Measurements from ENCODE around the gene BATF.

BATF gene

DNA sequence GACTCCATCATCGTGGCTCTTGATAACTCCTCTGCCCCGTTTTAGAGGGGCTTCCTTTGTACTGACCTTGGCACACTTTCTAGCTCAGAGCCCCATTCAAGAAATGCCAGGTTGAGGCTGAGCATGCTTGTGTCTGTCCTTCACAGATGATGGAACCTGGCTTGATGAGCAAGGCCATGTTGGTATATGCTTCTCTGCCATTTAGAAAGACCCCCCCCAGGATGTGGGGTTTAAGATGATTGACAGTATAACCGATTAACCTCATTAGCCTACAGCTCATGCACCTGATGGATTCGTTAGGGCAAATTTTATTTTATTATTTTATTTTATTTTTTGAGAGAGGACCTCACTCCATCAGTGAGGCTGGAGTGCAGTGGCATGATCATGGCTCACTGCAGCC is 21.0 kb downstream of the BATF start:
- TF ChIP-seq JUND (IDR thresholded peaks at IDR 0.05; ENCODE audit: low read depth), result no peak

DNA sequence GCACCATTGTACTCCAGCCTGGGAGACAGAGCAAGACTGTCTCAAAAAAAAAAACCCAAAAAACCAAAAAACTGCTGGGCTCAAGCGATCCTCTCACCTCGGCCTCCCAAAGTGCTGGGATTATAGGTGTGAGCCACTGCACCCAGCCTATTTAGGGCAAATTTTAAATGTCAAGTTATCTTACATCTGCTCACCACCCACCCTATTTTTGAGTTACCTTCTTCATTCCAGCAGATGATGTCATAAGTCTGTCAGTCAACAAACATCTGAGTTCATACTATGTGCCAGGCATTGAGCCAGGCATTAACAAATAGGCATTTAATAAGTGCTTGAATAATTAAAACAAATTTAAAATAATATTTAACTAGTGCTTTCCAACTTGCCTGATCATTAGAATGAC is 21.5 kb downstream of the BATF start:
- in situ Hi-C loops (cut with HindIII; ENCODE audit: low pct_unique_long_range_greater_than_20kb, low sequenced_read_pairs), result no loop called here
- no peak for TF ChIP-seq JUND (IDR thresholded peaks at IDR 0.05; ENCODE audit: low read depth)
- DNase-seq (ENCODE audit: low read depth in 1 of 2, low spot score in 1 of 2), result no peak

More for the DNA sequence above, 21.0 kb downstream of the BATF start:
- in situ Hi-C loops (cut with HindIII; ENCODE audit: low pct_unique_long_range_greater_than_20kb, low sequenced_read_pairs), result no loop called here
- DNase-seq (ENCODE audit: low read depth in 1 of 2, low spot score in 1 of 2), result no peak

DNA sequence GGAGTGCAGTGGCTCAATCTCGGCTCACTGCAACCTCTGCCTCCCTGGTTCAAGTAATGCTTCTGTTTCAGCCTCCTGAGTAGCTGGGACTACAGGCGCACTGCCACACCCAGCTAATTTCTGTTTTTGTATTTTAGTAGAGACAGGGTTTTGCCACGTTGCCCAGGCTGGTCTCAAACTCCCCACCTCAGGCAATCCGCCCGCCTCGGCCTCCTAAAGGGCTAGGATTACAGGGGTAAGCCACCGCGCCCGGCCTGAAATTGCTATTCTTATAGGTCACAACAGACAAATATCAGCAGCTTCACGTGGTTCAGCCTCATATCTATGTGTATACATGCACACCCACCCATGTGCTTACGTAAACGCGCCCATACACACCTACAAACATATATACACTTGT is 23.6 kb downstream of the BATF start:
- no peak for TF ChIP-seq JUND (IDR thresholded peaks at IDR 0.05; ENCODE audit: low read depth)
- no peak for DNase-seq (ENCODE audit: low read depth in 1 of 2, low spot score in 1 of 2)
- in situ Hi-C loops (cut with HindIII; ENCODE audit: low pct_unique_long_range_greater_than_20kb, low sequenced_read_pairs), result no loop called here

DNA sequence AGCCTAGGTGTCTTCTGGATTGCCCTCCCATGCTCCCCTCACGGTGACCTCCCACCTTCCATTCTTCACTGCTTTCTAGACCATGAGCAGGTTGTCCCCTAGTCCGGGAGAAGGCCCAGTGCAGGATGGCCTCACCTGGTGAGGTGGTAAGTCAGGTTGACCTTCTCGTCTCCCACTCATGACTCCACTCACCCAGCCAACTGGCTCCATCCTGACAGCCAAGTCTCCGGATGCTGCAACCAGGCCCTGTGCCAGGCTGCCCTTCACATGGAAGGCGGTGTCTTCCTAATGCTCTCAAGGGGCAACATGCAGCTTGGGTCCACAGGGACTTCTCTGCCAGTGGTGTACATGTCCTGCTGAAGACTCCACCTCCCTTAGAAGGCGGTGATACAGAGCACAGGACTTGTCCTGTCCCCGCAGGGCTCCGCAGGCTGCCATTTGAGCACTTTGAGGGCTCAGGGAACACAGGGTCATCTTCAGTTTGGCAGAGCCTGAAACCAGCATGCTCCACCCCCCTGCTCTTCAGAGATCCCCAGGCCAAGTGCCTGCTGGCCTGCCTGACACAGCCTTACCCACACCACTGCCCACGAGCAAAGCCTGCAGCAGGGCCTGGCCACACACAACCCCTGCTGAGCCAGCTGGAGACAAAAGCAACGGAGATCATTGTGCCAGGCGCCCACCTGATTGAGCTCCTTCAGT is 25.4 kb downstream of the BATF start:
- no peak for TF ChIP-seq JUND (IDR thresholded peaks at IDR 0.05; ENCODE audit: low read depth)
- in situ Hi-C loops (cut with HindIII; ENCODE audit: low pct_unique_long_range_greater_than_20kb, low sequenced_read_pairs), result no loop called here
- DNase-seq (ENCODE audit: low read depth in 1 of 2, low spot score in 1 of 2), result no peak

DNA sequence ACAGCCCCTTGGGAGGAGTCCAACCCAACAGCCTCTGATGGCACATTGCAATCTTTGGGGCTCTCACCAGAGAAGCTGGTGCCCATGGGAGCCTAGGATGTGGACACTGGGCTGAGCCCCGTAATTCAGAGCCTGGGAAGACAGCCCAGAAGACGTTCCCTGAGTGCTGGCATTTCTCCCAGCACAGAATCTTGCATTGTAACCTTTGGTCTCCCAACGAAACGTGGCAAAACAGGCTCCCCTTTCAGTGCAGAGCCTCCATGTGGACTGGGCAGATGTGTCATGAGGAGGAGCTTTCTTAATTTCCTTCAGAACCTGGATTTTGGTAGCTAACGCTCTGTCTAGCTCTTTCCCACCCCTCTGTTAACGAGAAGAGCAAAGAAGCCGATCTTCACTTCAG is 26.3 kb downstream of the BATF start:
- DNase-seq (ENCODE audit: low read depth in 1 of 2, low spot score in 1 of 2), result no peak
- in situ Hi-C loops (cut with HindIII; ENCODE audit: low pct_unique_long_range_greater_than_20kb, low sequenced_read_pairs), result no loop called here
- TF ChIP-seq JUND (IDR thresholded peaks at IDR 0.05; ENCODE audit: low read depth), result no peak

DNA sequence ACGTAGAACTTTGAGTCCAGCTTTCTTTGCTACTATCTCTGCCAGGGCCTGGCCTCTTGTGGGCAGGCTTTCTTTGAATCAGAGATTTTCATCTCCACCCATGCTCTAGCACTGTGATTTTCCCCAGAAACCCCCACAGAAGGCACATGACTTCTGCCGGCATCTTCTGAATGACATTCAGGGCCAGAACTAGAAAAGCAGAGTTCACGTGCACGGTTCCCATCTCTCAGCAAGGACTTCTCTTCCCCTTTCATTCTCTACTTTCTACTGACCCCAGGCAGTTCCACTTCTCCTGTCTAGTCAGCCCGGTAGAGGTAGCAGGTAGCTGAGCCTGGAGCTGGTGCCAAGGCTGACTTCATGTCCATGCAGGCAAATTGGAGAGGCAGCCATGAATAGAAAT is 26.9 kb downstream of the BATF start:
- no peak for DNase-seq (ENCODE audit: low read depth in 1 of 2, low spot score in 1 of 2)
- in situ Hi-C loops (cut with HindIII; ENCODE audit: low pct_unique_long_range_greater_than_20kb, low sequenced_read_pairs), result no loop called here
- TF ChIP-seq JUND (IDR thresholded peaks at IDR 0.05; ENCODE audit: low read depth), result no peak

DNA sequence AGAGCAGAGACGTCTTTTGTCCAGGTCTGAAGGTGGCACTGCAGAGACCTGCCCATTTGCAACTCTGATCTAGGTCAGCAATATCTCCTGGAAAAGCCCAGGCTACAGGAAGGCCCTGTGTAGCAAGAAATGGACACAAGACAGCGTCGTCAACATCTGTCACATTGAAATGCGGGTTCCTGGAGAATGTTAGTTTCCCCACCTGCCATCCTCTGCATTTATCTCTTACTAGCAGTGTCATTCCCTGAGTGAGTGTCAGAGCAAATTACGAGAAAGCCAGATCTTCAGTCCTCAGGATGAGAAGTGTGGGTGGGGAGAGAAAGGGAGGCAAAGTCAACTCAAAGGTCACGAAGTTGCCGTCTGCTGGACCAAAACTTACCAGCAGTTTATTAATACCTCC is 28.8 kb downstream of the BATF start:
- in situ Hi-C loops (cut with HindIII; ENCODE audit: low pct_unique_long_range_greater_than_20kb, low sequenced_read_pairs), result no loop called here
- no peak for TF ChIP-seq JUND (IDR thresholded peaks at IDR 0.05; ENCODE audit: low read depth)

DNA sequence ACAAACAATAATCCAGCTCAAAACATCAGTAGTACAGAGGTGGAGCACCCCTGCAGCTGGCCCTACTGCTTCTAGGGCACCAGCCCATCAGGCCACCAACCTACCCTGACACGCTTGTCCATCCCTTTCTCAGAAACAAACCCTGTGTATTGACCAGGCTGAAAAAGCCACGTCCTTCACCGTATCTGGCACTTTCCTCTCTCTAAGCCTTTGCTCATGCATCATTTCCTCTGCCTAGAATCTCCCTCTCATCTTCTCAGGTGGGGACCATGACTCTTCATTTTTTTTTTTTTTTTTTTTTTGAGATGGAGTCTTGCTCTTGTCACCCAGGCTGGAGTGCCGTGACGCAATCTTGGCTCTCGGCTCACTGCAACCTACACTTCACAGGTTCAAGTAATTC is 30.9 kb downstream of the BATF start:
- no peak for DNase-seq (ENCODE audit: low read depth in 1 of 2, low spot score in 1 of 2)
- in situ Hi-C loops (cut with HindIII; ENCODE audit: low pct_unique_long_range_greater_than_20kb, low sequenced_read_pairs), result no loop called here
- TF ChIP-seq JUND (IDR thresholded peaks at IDR 0.05; ENCODE audit: low read depth), result no peak

More for the DNA sequence above, 28.8 kb downstream of the BATF start:
- DNase-seq (ENCODE audit: low read depth in 1 of 2, low spot score in 1 of 2), result no peak

DNA sequence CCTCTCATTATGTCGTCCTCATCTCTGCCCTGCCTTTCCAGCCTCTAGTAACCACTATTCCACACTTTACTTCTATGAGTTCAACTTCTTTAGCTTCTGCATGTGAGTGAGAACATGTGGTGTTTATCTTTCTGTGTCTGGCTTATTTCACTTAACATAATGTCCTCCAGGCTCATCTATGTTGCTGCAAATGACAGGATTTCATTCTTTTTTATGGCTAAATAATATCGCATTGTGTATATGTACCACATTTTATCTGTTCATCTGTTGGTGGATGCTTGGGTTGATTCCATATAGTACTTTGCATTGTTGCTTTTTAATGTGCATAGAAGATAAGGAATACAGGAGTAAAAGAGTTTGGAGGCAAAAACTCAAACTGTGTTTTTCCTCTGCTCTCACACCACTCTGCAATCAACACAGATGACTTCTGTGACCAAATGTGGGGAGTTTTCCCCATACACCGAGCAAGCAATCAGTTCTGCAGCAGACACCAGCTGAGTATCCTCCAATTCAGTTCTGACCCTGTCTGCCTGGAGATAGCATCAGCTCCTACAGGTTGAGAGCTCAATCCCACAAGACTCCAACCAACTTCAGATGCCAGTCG is 31.6 kb downstream of the BATF start:
- TF ChIP-seq JUND (IDR thresholded peaks at IDR 0.05; ENCODE audit: low read depth), result no peak
- in situ Hi-C loops (cut with HindIII; ENCODE audit: low pct_unique_long_range_greater_than_20kb, low sequenced_read_pairs), result no loop called here

DNA sequence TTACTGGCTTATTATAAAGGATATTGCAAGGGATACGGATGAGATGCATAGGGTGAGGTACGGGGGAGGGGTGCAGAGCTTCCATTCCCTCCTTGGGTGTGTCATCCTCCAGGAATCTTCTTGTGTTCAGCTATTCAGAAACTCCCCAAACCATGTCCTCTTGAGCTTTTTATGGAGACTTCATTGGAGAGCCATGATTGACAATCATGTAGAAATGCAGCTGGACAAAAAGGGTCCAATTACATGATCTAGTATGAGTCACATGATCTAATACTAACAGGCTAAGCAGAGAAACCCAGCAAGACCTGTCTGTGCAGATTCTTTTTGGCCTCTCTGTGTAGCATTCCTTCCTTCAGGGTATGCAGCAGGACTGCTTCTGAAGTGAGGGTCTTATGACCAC is 32.2 kb downstream of the BATF start:
- in situ Hi-C loops (cut with HindIII; ENCODE audit: low pct_unique_long_range_greater_than_20kb, low sequenced_read_pairs), result no loop called here
- no peak for TF ChIP-seq JUND (IDR thresholded peaks at IDR 0.05; ENCODE audit: low read depth)
- peak; percentile 56 to 94 for DNase-seq (ENCODE audit: low read depth in 1 of 2, low spot score in 1 of 2)

More for the DNA sequence above, 31.6 kb downstream of the BATF start:
- DNase-seq (ENCODE audit: low read depth in 1 of 2, low spot score in 1 of 2), result no peak

DNA sequence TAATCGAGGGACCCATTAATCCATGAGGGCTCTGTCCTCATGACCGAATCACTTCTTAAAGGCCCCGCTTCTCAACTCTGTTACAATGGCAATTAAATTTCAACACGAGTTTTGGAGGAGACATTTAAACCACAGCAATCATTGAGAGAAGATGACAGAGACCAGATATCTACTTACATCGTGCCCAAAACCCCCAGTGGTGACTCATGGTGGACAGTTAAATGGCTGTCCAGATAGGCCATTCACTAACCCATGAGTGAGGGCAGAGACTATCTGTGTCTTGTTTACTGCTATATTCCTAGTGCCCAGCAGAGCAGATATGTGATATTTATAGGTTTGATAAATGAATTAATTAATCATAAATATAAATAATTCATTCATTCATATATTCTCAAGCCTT is 36.2 kb downstream of the BATF start:
- in situ Hi-C loops (cut with HindIII; ENCODE audit: low pct_unique_long_range_greater_than_20kb, low sequenced_read_pairs), result no loop called here
- DNase-seq (ENCODE audit: low read depth in 1 of 2, low spot score in 1 of 2), result no peak
- no peak for TF ChIP-seq JUND (IDR thresholded peaks at IDR 0.05; ENCODE audit: low read depth)

DNA sequence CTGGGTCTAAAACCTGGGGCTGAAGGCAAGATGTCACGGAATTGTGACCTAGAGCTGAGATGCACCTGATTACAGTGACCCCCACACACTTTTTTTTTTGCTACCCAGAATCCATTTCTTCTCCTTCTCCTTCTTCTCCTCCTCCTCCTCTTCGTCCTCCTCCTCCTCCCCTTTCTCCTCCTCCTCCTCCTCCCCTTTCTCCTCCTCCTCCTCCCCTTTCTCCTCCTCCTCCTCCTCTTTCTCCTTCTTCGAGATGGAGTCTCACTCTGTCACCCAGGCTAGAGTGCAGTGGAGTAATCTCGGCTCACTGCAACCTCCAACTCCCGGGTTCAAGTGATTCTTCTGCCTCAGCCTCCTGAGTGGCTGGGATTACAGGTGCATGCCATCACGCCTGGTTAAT is 36.8 kb downstream of the BATF start:
- no peak for DNase-seq (ENCODE audit: low read depth in 1 of 2, low spot score in 1 of 2)
- in situ Hi-C loops (cut with HindIII; ENCODE audit: low pct_unique_long_range_greater_than_20kb, low sequenced_read_pairs), result no loop called here
- no peak for TF ChIP-seq JUND (IDR thresholded peaks at IDR 0.05; ENCODE audit: low read depth)

DNA sequence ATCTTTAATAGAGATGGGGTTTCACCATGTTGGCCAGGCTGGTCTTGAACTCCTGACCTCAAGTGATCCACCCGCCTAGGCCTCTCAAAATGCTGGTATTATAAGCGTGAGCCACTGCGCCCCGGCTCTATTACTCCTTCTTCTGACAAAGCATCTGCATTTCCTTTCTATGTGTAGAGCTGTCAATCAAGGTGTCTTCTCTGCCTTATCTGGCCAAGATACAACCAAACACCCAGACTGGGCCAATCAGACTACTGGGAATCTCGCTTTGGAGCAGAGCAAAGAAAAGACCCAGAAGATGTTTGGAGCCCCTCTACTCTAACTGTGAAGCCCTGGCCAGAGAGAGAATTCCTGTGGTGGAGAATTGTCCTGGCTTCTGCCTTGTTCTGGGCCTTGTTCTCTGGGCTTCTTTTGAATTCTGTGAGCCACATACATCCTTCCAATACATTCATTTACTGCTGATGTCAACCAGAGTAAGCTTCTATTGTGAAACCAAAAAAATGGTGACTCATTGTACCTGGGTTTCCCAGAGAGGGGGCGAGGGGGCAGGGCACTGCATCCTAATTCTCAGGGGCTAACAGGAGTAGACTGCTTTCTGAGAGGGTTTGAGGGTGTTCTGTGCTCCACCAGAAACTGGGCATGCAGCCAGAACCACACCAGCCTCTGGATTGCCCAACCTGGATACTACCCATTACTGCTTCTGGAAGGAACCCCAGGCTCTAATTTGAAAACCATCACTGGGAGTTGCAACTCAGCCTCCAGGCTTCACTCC is 37.4 kb downstream of the BATF start:
- no peak for TF ChIP-seq JUND (IDR thresholded peaks at IDR 0.05; ENCODE audit: low read depth)
- no peak for DNase-seq (ENCODE audit: low read depth in 1 of 2, low spot score in 1 of 2)
- in situ Hi-C loops (cut with HindIII; ENCODE audit: low pct_unique_long_range_greater_than_20kb, low sequenced_read_pairs), result no loop called here

Data from T47D (cell line).